Stimulated activated CD4-positive, alpha-beta T cell treated with anti-CD3 and anti-CD28 coated beads, TNF-alpha, amount 100 ng/mL, for 24 hours (primary cell): Measurements from ENCODE around the gene S1PR4.
"Not testable (repeated sequence)": the region's sequence is repeated elsewhere in the genome, so short reads cannot be mapped to it uniquely, and the experiment has no call there.

ENCODE experiments used
- DNase-seq, 3 experiments: peaks; one replicate each; pipeline ENCODE4 v3.0.0-alpha.2; 2020; ENCODE audit warnings: low read depth in 3 of 3

S1PR4 gene

GRCh38 chr19:3176715-3177501 lies 1.7 kb upstream of the S1PR4 start:
- peak in 2 of 3 experiments; percentile 50 to 73 for DNase-seq

GRCh38 chr19:3178973-3179738 lies 587 bp downstream of the S1PR4 start:
- peak in 1 of 3 experiments; percentile 38 for DNase-seq

GRCh38 chr19:3179739-3180293 lies 1.2 kb downstream of the S1PR4 start:
- peak in 1 of 3 experiments; percentile 50 for DNase-seq

GRCh38 chr19:3183721-3184641 lies 5.4 kb downstream of the S1PR4 start:
- no peak for DNase-seq

GRCh38 chr19:3184847-3185460 lies 6.4 kb downstream of the S1PR4 start:
- peak in 2 of 3 experiments; percentile 60 to 61 for DNase-seq

- peak; percentile 91 to 92 (median 92) for DNase-seq
Measured at GRCh38 chr19:3185461-3186159, 7.0 kb downstream of the S1PR4 start, which contains the start of gene NCLN. TSS of gene NCLN (plus strand) at chr19:3185930. CDS start at chr19:3186031, 101 bp downstream.

- no peak for DNase-seq
Measured at GRCh38 chr19:3186160-3186688, 7.7 kb downstream of the S1PR4 start.

GRCh38 chr19:3186891-3187661 lies 8.5 kb downstream of the S1PR4 start:
- DNase-seq, result no peak

- DNase-seq, result no peak
Measured at GRCh38 chr19:3187662-3188511, 9.3 kb downstream of the S1PR4 start.

- DNase-seq, result no peak
Measured at GRCh38 chr19:3188627-3189596, 10.3 kb downstream of the S1PR4 start.

- no peak for DNase-seq
Measured at GRCh38 chr19:3189702-3190469, 11.3 kb downstream of the S1PR4 start.

GRCh38 chr19:3190470-3190770 lies 11.9 kb downstream of the S1PR4 start:
- DNase-seq, result no peak

- DNase-seq, result no peak
Measured at GRCh38 chr19:3190921-3191805, 12.6 kb downstream of the S1PR4 start.

GRCh38 chr19:3191806-3192104 lies 13.2 kb downstream of the S1PR4 start:
- not testable (repeated sequence) for DNase-seq

- DNase-seq, result no peak
Measured at GRCh38 chr19:3192228-3192635, 13.7 kb downstream of the S1PR4 start.

GRCh38 chr19:3192684-3193083 lies 14.1 kb downstream of the S1PR4 start:
- DNase-seq, result no peak
